ENCODE measurements around the gene CTPS1.

Gene CTPS1

DNA sequence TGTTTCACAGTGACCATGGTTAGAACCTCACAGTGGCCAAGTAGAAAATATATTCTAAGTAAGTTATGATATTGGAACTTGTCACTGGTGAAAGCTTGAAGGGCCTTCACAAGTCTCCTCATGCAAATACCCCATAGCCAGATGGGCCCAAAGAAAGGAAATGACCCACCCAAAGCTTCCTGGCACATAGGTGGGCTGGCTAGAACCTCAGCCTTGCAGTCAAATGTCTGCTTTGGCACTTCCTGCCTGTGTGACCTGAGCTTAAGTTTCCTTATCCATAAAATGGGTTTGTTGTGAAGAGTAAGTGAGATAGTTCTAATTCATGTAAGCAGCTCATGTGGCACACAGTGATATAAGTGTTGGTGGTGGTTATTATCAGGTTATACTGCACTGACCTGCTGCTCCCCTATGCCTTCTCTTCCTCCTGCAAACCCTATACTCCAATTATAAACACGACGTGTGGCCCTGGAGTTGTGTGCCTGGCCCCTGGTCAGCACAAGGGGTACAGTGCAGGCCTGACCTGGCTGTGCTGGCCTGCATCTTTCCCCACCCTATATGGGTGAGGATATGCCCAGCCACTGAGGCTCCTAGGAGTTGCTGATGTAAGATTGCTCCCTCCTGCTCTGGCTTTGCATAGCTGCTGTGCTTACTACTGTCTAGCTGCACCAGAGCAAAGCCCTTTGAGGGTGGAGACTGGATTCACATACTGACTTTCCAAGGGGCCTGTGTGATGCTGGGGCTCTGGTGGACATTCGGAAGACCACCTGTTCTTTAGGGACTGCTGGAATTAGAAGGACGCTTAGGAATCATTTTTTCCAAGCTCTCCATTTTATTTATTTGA, 46.7 kb downstream of the CTPS1 start:
- no peak for DNase-seq

DNA sequence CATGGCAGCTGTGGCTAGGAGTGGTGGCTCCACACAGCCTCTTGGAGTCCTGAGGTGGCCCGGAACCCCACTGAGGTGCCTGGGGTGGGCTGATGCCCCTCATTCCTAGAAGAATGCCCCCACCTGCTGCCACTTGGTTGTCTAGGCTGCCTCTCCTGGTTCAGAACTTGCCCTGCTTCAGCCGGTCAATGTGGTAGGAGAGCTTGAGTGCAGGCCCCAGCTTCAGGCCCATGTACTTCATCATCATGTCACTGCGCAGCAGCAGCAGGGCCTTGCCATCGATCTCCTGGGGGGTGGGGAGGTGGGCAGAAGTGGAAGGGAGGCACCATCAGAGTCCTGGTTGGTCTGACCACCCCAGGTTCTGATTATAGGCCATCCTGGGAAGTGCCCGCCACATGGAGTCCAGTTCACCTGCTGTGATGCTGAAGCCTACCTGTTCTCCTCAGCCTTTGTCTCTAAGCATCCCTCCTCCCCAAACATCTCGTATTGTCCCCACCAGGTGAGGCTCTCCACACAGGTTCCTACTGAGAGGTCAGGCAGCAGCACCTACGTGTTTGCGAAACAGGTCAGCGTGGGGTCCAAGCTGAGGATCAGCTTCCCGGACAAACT, 48.6 kb downstream of the CTPS1 start:
- DNase-seq, result no peak

DNA sequence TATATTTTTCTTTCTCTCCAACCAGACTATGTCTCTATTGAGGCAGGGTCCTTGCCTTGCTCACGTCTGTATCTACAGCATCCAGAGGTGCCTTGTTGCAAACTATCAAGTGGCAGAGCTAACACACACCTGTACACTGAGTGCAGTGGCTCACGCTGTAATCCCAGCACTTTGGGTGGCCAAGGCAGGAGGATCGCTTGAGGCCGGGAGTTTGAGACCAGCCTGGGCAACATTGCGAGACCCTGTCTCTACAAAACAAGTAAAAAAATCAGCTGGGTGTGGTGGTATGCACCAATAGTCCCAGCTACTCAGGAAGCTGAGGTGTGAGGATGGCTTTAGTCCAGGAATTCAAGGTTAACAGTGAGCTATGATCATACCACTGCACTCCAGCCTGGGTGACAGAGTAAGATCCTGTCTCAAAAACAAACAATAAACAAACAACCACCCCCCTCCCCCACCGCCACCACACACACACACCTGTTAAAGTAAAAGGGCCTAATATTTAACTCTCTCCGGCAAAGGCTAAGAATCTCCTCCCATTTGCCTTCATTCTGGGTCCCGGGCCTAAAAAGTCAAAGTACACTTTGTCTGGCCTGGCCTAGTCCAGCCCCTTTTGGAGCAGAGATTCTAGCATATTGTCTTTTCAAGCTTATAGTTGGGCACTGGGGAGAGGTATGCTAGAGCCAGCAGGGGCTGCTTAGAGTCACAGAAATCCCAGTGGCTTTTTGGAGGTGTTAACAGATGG, 51.5 kb downstream of the CTPS1 start:
- DNase-seq, result no peak

DNA sequence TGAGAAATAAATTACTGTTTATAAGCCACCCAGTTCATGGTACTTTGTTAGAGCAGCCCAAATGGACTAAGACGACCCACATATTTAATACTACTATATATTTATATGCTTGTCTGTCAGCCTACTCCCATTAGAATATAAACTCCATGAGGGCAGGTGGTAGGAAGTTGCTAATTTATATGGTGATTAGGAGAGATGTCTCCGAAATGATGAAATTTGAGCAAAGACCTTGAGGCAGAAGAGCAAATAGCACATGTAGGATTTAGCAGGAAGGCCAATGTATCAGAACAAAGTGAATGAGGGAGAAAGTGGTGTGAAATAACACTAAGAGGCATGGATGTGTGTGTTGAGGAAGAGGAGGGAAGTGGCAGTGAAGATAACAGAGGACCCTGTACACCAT, 52.7 kb downstream of the CTPS1 start:
- DNase-seq, result no peak

DNA sequence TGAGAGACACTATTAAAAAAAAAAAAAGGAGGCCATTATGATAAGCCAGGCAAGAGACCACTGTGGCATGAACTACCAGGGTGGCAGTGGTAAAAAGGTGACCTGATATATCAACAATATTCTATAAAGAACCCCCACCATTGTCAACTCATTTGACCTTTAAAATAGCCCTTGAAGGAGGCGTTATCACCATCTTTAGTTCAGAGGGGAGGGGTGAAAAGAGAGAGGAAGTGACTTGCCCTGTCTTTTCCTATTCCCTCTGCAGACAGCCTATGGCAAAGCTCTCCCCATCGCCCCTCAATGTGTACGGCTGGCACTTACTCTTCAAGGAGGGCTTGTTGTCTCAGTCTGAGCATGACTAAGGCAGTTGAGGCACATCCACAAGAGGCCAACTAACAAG, 53.8 kb downstream of the CTPS1 start:
- no peak for DNase-seq

DNA sequence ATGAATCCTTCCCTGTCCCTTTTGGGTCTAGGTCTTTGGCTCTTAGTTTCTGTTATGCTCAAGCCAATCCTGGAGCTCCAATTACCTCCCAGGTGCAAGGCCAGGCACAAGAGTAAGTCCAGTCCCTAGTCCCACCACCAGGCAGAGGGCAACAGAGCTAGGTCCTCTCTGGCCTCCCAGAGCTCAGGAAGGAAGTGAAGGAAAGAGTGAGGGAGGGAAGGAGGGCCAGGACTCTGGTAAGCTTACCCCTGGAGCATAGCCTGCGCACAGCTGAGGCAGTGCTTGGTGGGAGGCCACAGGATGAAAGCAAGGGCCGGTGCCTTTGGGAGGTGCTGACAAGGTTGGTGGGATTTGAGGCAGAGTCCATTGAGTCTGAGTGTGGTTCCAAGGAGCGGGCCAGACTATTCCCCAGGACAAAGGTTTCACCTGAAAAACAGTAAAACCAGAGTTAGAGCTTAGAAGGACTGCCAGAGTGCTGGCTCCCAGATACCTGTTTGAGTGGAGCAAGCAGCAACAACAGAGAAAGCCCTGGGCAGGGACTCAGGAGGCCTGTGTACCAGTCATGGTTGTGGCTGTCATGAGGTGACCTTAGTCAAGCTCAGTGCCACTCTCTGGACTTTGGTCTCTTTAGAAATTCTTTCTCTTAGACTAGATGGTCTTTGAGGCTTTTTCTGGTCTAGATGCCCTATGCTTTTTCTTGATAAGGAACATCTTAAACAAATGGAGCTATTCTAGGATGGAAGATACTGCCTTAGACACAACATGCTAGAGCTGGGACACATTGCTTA, 57.8 kb downstream of the CTPS1 start:
- DNase-seq, result no peak

DNA sequence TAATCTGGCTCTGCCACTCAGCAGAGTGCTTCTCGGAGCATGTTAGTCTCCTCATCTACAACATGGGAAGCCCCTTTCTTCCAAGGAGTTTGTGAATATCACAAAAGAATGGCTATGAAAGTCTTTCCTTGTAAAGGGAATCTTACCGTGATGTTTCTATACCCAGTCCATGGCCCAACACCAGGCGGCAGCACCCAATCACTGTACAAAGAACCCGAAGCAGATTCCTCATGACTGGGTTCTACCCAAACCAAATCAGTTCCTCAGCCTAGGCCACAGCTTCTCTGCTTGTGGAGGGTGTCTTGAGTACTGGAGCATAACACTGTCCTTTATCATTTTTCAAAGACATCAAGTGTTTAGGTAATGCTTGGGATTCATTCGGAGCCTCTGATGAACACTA, 58.6 kb downstream of the CTPS1 start:
- no peak for DNase-seq

DNA sequence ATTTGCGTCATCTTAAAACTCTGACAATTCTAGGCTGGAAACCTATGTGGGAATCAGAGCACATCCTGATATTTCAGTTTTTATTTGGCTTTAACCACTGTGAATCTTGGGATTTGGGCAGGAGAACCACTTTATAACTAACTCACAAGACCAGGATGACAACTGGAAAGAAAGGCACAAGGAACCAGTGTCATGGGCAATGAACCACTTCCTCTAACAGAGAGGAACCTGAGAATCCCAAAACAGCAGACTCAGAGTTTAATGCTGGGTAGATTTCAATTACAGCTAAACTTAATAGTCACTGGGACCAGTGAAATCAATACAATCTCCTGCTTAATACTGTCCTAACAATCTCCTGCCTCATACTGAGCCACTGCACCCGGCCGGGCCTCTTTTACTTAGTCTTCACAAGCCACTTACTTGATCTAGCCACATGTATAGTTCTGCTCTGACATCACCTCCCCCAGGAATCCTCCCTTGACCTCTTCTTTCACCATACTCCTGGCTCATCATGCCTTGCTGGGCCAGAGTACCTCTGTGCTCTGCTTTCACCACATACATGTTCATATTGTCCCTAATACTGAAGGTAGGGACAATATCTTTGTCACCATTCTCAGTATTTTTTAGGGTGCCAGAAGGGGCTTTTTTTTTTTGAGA, 62.2 kb downstream of the CTPS1 start:
- no peak for DNase-seq

DNA sequence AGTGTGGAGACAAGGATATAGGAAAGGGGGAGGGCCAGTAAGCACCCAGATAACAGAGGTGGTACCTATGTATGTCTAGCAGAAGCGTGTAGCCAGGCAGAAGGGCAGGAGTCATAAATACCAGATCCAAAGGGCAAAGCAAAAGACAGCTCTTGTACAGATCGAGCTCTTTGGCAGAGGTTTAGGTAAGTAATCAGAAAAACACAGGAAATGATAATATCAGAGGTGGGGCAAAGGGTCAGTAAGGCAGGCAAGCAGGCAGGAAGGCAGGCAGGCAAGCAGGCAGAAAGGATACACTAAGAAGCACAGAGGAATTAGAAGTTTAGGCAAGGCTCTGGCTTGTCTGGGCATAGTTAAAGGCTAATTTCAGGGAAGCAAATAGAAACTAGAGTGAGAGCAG, 64.7 kb downstream of the CTPS1 start:
- DNase-seq, result no peak

DNA sequence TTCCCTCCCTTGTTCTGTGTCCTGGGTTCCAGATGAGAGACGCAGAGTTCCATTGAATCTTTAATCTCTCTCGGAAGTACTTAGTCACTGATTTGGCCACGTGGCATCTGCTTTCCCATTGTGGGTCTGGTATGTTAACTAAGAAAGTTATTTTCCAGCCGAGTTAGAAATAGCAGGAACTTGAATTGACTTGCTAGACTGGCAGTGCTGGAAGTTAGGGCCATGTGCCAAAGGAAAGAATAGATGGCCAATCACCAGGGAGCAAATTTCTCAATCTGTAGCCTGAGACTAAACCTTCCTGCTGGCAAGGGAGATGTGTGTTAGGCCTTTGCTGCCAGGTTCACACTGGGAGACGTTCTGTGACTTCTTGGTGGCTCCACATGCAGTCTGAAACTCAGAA, 66.2 kb downstream of the CTPS1 start:
- no peak for DNase-seq

DNA sequence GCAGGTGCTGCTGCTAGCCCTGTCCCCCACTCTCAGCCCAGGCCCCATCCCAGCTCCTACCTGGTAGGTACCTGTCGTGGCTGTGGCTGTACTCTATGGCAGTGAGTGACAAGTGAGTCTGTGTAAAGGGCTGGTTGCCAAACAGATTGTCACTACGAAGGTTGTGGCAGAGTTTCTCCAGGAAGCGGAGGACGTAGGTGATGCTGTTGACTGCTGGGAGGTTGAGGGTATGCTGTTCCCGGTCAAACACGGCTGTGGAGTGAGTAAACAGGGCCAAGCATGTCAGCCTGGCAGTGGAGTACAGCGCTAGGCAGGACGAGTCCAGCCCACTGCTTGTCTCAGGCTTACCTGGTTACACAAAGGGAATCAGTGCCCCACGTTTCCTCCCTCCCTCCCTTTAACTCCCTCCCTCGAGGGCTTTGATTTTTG, 66.9 kb downstream of the CTPS1 start:
- DNase-seq, result no peak

DNA sequence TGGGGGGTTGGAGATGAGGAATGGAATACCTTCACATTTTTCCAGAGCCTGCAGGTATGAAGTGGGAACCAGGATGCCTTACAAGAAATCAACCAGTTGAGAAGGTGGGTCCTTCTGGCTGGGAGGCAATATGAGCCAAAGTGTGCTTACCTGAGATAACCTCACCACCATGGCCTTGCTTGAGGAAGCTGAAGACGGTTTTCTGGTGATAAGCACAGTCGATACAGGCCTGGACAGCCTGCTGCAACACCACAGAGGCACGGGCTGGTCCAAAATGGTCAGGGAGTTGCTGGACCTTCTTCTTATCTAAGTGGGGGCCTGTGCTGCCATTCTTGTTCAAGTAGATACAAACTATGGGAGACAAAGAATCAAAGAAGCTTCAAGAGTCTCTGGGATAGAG, 69.0 kb downstream of the CTPS1 start:
- no peak for DNase-seq

DNA sequence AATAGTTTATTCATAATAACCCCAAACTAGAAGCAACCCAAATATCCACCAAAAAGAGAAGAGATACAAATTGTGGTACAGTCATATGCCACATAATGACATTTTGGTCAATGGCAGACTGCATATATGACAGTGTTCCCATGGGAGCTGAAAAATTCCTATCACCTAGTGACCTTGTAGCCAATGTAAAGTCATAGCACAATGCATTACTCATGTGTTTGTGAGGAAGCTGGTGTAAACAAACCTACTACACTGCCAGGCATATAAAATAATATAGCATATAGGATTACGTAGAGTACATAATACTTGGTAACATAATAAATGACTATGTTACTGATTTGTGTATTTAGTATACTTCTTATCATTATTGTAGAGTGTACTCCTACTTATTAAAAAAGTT, 71.5 kb downstream of the CTPS1 start:
- no peak for DNase-seq

DNA sequence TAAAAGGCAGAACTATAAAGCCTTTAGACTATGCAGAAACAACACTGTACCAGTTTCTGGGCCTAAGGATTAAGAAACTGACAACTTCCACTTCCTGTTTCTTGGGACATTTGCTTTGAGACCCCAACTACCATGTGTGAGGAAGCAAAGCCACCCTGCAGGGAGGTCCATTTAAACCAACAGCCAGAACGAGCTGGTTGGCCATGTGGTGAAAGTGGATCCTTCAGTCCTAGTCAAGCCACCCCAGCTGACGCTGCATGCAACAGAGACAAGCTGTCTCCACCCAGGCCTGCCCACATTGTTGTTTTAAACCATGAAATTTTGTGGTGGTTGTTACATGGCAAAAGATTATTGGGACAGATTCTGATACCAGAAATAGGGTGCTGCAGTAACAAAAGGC, 73.8 kb downstream of the CTPS1 start:
- no peak for DNase-seq

DNA sequence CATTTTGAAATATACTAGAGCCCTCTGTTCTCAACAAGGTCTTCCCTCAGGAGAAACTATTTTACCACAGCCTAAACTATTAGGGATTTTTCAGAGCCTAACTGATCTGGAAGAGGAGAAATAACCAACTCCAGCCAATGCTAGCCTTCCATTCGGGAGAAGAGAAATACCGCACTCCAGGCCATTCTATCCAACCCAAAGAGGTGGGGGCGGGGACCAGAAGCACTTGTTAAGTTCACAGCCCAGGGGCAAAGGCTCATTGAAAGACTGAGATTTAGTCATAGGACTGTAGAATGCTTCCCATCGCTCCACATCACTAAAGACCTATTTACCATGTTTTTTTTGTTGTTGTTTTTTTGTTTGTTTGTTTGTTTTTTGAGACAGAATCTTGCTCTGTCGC, 77.4 kb downstream of the CTPS1 start:
- no peak for DNase-seq
